WTC11 (cell line): ENCODE measurements around the gene NFATC1.

Source experiments
- ATF1 ChIP-seq: sonication (generic); formaldehyde crosslinking; IDR thresholded peaks from 2 replicates; pipeline ENCODE4 v1.8.1; 2023; ENCODE audit warnings: mild to moderate bottlenecking, moderate library complexity, missing genetic modification reagents
- GRHL2 ChIP-seq: fragments of 250-450 bp; sonication (Bioruptor Pico); IDR thresholded peaks from 2 replicates; pipeline ENCODE4 v1.8.0; 2022; ENCODE audit warnings: mild to moderate bottlenecking, moderate library complexity; ENCODE audit not compliant: insufficient replicate concordance, severe bottlenecking
- PRDM15 ChIP-seq: sonication (generic); formaldehyde crosslinking; IDR thresholded peaks from 2 replicates; pipeline ENCODE4 v1.8.0; 2022; ENCODE audit warnings: missing genetic modification reagents
- TF ChIP-seq, protein P1 (sequence below): fragments of 200-600 bp; IDR thresholded peaks from 2 replicates; pipeline ENCODE4 v1.8.0; 2022; ENCODE audit warnings: antibody characterized with exemption
- TF ChIP-seq, protein P2 (sequence below): sonication (generic); formaldehyde crosslinking; IDR thresholded peaks from 2 replicates; pipeline ENCODE4 v1.8.1; 2023; ENCODE audit warnings: mild to moderate bottlenecking, missing genetic modification reagents

DNA sequence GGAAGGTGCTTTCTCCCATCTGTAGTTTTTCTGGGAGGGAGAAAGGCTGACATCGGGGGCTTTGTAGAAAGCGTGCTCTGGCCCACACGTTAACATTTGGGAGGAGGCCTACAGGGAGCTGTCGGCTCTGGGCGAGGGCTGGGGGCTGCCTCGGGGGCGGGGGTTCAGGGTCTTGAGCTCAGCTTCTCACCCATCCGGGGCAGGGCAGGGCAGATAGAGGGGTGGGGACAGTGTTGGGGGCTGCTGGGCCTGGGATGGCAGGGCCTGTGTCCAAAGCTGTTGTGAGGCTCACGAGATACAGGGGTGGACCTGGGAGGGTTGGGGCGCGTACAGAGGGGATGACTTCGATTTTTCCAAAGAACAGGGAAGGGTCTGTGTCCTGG is 27.0 kb downstream of the NFATC1 start:
- TF ChIP-seq GRHL2 (CRISPR knock-in tag) (no peak), ATF1 (CRISPR knock-in tag) (no peak), PRDM15 (no peak)
- TF ChIP-seq, protein P1, sequence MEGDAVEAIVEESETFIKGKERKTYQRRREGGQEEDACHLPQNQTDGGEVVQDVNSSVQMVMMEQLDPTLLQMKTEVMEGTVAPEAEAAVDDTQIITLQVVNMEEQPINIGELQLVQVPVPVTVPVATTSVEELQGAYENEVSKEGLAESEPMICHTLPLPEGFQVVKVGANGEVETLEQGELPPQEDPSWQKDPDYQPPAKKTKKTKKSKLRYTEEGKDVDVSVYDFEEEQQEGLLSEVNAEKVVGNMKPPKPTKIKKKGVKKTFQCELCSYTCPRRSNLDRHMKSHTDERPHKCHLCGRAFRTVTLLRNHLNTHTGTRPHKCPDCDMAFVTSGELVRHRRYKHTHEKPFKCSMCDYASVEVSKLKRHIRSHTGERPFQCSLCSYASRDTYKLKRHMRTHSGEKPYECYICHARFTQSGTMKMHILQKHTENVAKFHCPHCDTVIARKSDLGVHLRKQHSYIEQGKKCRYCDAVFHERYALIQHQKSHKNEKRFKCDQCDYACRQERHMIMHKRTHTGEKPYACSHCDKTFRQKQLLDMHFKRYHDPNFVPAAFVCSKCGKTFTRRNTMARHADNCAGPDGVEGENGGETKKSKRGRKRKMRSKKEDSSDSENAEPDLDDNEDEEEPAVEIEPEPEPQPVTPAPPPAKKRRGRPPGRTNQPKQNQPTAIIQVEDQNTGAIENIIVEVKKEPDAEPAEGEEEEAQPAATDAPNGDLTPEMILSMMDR, result no peak
- TF ChIP-seq, protein P2, sequence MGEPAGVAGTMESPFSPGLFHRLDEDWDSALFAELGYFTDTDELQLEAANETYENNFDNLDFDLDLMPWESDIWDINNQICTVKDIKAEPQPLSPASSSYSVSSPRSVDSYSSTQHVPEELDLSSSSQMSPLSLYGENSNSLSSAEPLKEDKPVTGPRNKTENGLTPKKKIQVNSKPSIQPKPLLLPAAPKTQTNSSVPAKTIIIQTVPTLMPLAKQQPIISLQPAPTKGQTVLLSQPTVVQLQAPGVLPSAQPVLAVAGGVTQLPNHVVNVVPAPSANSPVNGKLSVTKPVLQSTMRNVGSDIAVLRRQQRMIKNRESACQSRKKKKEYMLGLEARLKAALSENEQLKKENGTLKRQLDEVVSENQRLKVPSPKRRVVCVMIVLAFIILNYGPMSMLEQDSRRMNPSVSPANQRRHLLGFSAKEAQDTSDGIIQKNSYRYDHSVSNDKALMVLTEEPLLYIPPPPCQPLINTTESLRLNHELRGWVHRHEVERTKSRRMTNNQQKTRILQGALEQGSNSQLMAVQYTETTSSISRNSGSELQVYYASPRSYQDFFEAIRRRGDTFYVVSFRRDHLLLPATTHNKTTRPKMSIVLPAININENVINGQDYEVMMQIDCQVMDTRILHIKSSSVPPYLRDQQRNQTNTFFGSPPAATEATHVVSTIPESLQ (CRISPR knock-in tag), result no peak
